H4 (cell line): Measurements from ENCODE around the gene ADRB1. TPM values are rescaled to one million over a fixed set of nuclear protein-coding genes. Genes with fewer than 3 reads are reported as not detected.

ENCODE experiments used
- DNase-seq: peaks from one replicate; pipeline ENCODE4 v3.0.0-alpha.2; 2015; ENCODE audit warnings: low spot score
- total RNA-seq: library from RNA; depleted of rRNA; stranded (reverse); fragments of >200 nt; shearing (Covaris generic); gene quantifications from 2 replicates; pipeline ENCODE4 v1.2.3, GENCODE V29; 2014; rRNA removed

ADRB1 gene
- total RNA-seq, 1 experiment from 2014 or later: 1.1 TPM

GRCh38 chr10:114094795-114095194 lies 51.1 kb downstream of the ADRB1 start:
- DNase-seq: no peak

GRCh38 chr10:114095559-114096337 lies 52.1 kb downstream of the ADRB1 start:
- DNase-seq: no peak

Other genes starting within 250 kb of the ADRB1 start
- 10.2 and 14.7 TPM in 2 replicates for gene DCLRE1A, start 189.8 kb upstream of the ADRB1 start, total RNA-seq
- 7.6 and 10.2 TPM in 2 replicates for gene NHLRC2, start 189.2 kb upstream of the ADRB1 start, total RNA-seq
- 3.0 and 7.2 TPM in 2 replicates for gene CCDC186, start 130.3 kb downstream of the ADRB1 start, total RNA-seq
- not detected in 2 replicates for gene TDRD1, start 135.5 kb downstream of the ADRB1 start, total RNA-seq
- gene VWA2, start 195.4 kb downstream of the ADRB1 start, total RNA-seq: not detected in 2 replicates